GM12878 (cell line): ENCODE data around the gene SNW1. TPM values are rescaled to one million over a fixed set of nuclear protein-coding genes. Genes with fewer than 3 reads are reported as not detected.

Source experiments
- ATAC-seq: fragments of 200-7000 bp; cut with Tn5 transposase; 3 replicates; pipeline ENCODE4 v1.9.1; 2020; ENCODE audit warnings: mild to moderate bottlenecking, moderate library complexity
- BruUV-seq: library from RNA; stranded (reverse); fragments of 400-500 nt; replicated peaks from 2 replicates; lab custom pipeline; 2021; lab: Mats Ljungman, UMichigan
- CTCF ChIA-PET: fragments of 300-600 bp; sonication (Branson Sonifier 250); formaldehyde crosslinking; extraction: SDS; loops from one replicate; lab custom pipeline; 2021; ENCODE audit warnings: inconsistent platforms; lab: Yijun Ruan, JAX
- POLR2A ChIA-PET: fragments of 350-600 bp; formaldehyde crosslinking; extraction: SDS; loops from one replicate; lab custom pipeline; 2021; ENCODE audit warnings: inconsistent platforms; lab: Charles Lee
- RAD21 ChIA-PET: fragments of 300-600 bp; sonication (Branson Sonifier 250); formaldehyde crosslinking; loops from one replicate; lab custom pipeline; 2023; ENCODE audit warnings: antibody characterized with exemption; ENCODE audit not compliant: unreplicated experiment; lab: Charles Lee
- SMC1A ChIA-PET: fragments of 300-600 bp; sonication (Branson Sonifier 250); formaldehyde crosslinking; loops from one replicate; lab custom pipeline; 2023; ENCODE audit not compliant: unreplicated experiment, uncharacterized antibody; lab: Charles Lee
- DNase-seq: peaks from one replicate; pipeline ENCODE4 v3.0.0-alpha.2; 2011; ENCODE audit warnings: low read depth, low spot score
- FAIRE-seq: peaks from 3 replicates; lab custom pipeline; 2011; peaks lifted over from hg19 to GRCh38; lab: Jason Lieb, UNC
- H2AFZ ChIP-seq: 2 replicates; pipeline ENCODE4 v1.6.0; 2011; ENCODE audit warnings: low read depth, low read length, control low read depth; ENCODE audit not compliant: control insufficient read depth
- H3K27ac ChIP-seq: 2 replicates; pipeline ENCODE4 v1.5.1; 2011; ENCODE audit warnings: control low read depth; ENCODE audit not compliant: control insufficient read depth, insufficient read depth
- H3K27me3 ChIP-seq, 2 experiments: replicated peaks in 1 of 2; 2 replicates each; pipeline versions ENCODE4 v1.6.0 to v1.6.1; 2011; ENCODE audit warnings: low read length in 1 of 2; ENCODE audit not compliant: control insufficient read depth in 2 of 2, insufficient read depth in 2 of 2
- H3K36me3 ChIP-seq, 2 experiments: 2 replicates each; pipeline ENCODE4 v1.5.1; 2011; ENCODE audit warnings: low read length in 1 of 2; ENCODE audit not compliant: control insufficient read depth in 2 of 2, insufficient read depth in 2 of 2
- H3K4me1 ChIP-seq: 2 replicates; pipeline ENCODE4 v1.6.1; 2011; ENCODE audit warnings: mild to moderate bottlenecking, low read length, moderate library complexity, mixed read lengths; ENCODE audit not compliant: control insufficient read depth, insufficient read depth
- H3K4me2 ChIP-seq: 2 replicates; pipeline ENCODE4 v1.6.0; 2011; ENCODE audit warnings: control low read depth; ENCODE audit not compliant: control insufficient read depth, insufficient read depth
- H3K4me3 ChIP-seq: fragments of 200-600 bp; sonication (generic); 2 replicates; pipeline ENCODE4 v1.5.1; 2016
- H3K79me2 ChIP-seq: 2 replicates; pipeline ENCODE4 v1.6.0; 2011; ENCODE audit warnings: low read length; ENCODE audit not compliant: control insufficient read depth, insufficient read depth
- H3K9ac ChIP-seq: 2 replicates; pipeline ENCODE4 v1.8.0; 2011; ENCODE audit warnings: low read length, control low read depth, mixed read lengths; ENCODE audit not compliant: control insufficient read depth, insufficient read depth
- H3K9me3 ChIP-seq: replicated peaks from 3 replicates; pipeline ENCODE4 v1.5.1; 2011; ENCODE audit warnings: mild to moderate bottlenecking, low read length; ENCODE audit not compliant: control insufficient read depth, insufficient read depth
- H4K20me1 ChIP-seq: 2 replicates; pipeline ENCODE4 v1.6.0; 2011; ENCODE audit not compliant: control insufficient read depth, insufficient read depth
- ATF7 ChIP-seq: fragments of 450-650 bp; IDR thresholded peaks from 2 replicates; pipeline ENCODE4 v1.6.1; 2016; ENCODE audit warnings: low read depth, mild to moderate bottlenecking
- BCL3 ChIP-seq: IDR thresholded peaks from 2 replicates; pipeline ENCODE4 v1.6.1; 2011; ENCODE audit warnings: borderline replicate concordance, low read depth, mild to moderate bottlenecking, moderate library complexity, low read length; ENCODE audit not compliant: insufficient read depth, poor library complexity, severe bottlenecking
- CHD1 ChIP-seq: IDR thresholded peaks from 2 replicates; pipeline ENCODE4 v1.6.1; 2012; ENCODE audit warnings: low read depth, low read length, improper control_type of control experiment
- CHD4 ChIP-seq: fragments of 200-600 bp; sonication (generic); IDR thresholded peaks from 2 replicates; pipeline ENCODE4 v1.6.1; 2016; ENCODE audit warnings: mild to moderate bottlenecking
- EZH2 ChIP-seq: IDR thresholded peaks from 2 replicates; pipeline ENCODE4 v1.6.1; 2012; ENCODE audit warnings: low read depth, mild to moderate bottlenecking, control low read depth, inconsistent platforms, low read length, borderline replicate concordance; ENCODE audit not compliant: control insufficient read depth
- RELB ChIP-seq: fragments of 450-650 bp; IDR thresholded peaks from 2 replicates; pipeline ENCODE4 v1.6.1; 2017; ENCODE audit warnings: low read depth, mild to moderate bottlenecking, moderate library complexity
- ZNF274 ChIP-seq: IDR thresholded peaks from one replicate; pipeline ENCODE4 v1.8.0; 2011; ENCODE audit not compliant: insufficient read length, insufficient read depth
- ZNF687 ChIP-seq: fragments of 450-650 bp; IDR thresholded peaks from 2 replicates; pipeline ENCODE4 v1.6.1; 2017; ENCODE audit warnings: mild to moderate bottlenecking, moderate library complexity
- WGBS: methylation state at CpG from one replicate; pipeline ENCODE4 v1.1.6; 2016; ENCODE audit warnings: low lambda C conversion rate; ENCODE audit not compliant: insufficient replicate concordance, insufficient coverage; ENCODE audit errors: missing lambda C conversion rate; 5-methylcytosine and 5-hydroxymethylcytosine counted together
- in situ Hi-C: fragments of 300-500 bp; cut with MboI; formaldehyde crosslinking; loops from 9 replicates; pipeline ENCODE4 v1.14.3; 2018; ENCODE audit warnings: mixed read lengths
- intact Hi-C: fragments of 100-400 bp; cut with micrococcal nuclease; formaldehyde crosslinking; loops from one replicate; pipeline ENCODE4 v1.14.2; 2022; ENCODE audit not compliant: unreplicated experiment
- polyA plus RNA-seq, 11 experiments: library from polyadenylated mRNA; depleted of rRNA in 4 of 11; unstranded in 6 of 11; stranded (reverse) in 5 of 11; fragments of >200 nt; fragmentation: Nextera tagmentation in 4 of 11; fragmentation: Illumina TruSeq in 1 of 11; extraction: Ambion mirVana in 4 of 11; extraction: Trizol in 1 of 11; gene quantifications; 1 replicate in 1 of 11; 2 replicates in 10 of 11; pipeline versions ENCODE4 v1.2.1 to v1.2.3, GENCODE V29; 2011 to 2016; ENCODE audit warnings: inconsistent platforms in 2 of 11, missing spikeins in 2 of 11, low read depth in 1 of 11
- total RNA-seq, 4 experiments: library from RNA; depleted of rRNA in 3 of 4; stranded (reverse); fragments of >200 nt in 3 of 4; fragmentation: Illumina TruSeq in 1 of 4; extraction: Trizol in 1 of 4; gene quantifications; 2 replicates each; pipeline versions ENCODE4 v1.2.1 to v1.2.3, GENCODE V29; 2013 to 2021

The SNW1 gene
- total and polyA plus RNA-seq, 10 of the 15 experiments (the other 5 are each of a cell fraction or from before 2014, with no cell fraction given): 56.6 to 109 (median 75.7) TPM

GRCh38 chr14:77791225-77791600, 30.3 kb upstream of the SNW1 start:
- CTCF ChIA-PET: no interaction called here
- Histone ChIP-seq H3K4me3 (no peak overlapping the region), H3K9ac (no peak overlapping the region), H2AFZ (no peak overlapping the region), H4K20me1 (no peaks in the 10 kb centered on the region), H3K36me3 (no peaks in the 10 kb centered on the region), H3K4me1 (peaks cover 3% of the 10 kb centered on the region; the same call in 1 of the 2 replicates), H3K27ac (no peak overlapping the region), H3K79me2 (no peaks in the 10 kb centered on the region), H3K9me3 (no peaks in the 10 kb centered on the region), H3K4me2 (no peak overlapping the region), H3K27me3 (no peaks in the 10 kb centered on the region)
- 0% methylated on average over 1 of the region's 1 CpG for WGBS
- intact Hi-C loops: no loop called here
- in situ Hi-C loops: no loop called here
- DNase-seq (no peak), ATAC-seq (no peak), FAIRE-seq (no peak)
- RAD21 ChIA-PET: no interaction called here
- SMC1A ChIA-PET: interaction anchor here (0.6 kb wide), 1 partner anchor 9 kb away, joined by 3 read pairs; the partner anchor contains the start of gene ADCK1
- POLR2A ChIA-PET: no interaction called here
- TF ChIP-seq CHD4: no peak
- no peak for TF ChIP-seq ZNF274
- BruUV-seq: no TSS peak

- no peak for FAIRE-seq
- ChIA-PET SMC1A (interaction anchor here (0.7 kb wide), 1 partner anchor 29 kb away, joined by 4 read pairs; no protein-coding TSS in a partner anchor), RAD21 (interaction anchor here (0.5 kb wide), 1 partner anchor 202 kb away, joined by 3 read pairs; no protein-coding TSS in a partner anchor), POLR2A (no interaction called here), CTCF (interaction anchor here (0.6 to 1.1 kb wide), 2 partner anchors 39 to 50 kb away, joined by 3 read pairs; no protein-coding TSS in a partner anchor)
- DNase-seq: no peak
- no peak for ATAC-seq
- no peaks in the 10 kb centered on the region for H3K9me3 ChIP-seq
- H3K4me3 ChIP-seq: no peak overlapping the region
- no peak overlapping the region for H3K4me2 ChIP-seq
- H4K20me1 ChIP-seq: no peaks in the 10 kb centered on the region
- no TSS peak for BruUV-seq
- intact Hi-C loops: no loop called here
- H3K27me3 ChIP-seq: no peaks in the 10 kb centered on the region
- H3K79me2 ChIP-seq: no peaks in the 10 kb centered on the region
- H2AFZ ChIP-seq: no peak overlapping the region
- H3K27ac ChIP-seq: no peak overlapping the region
- H3K9ac ChIP-seq: no peak overlapping the region
- H3K36me3 ChIP-seq: no peaks in the 10 kb centered on the region
- peaks cover under 1% of the 10 kb centered on the region; the same call in 1 of the 2 replicates for H3K4me1 ChIP-seq
- in situ Hi-C loops: no loop called here
- WGBS: 41% methylated on average over 5 of the region's 6 CpGs
- TF ChIP-seq RELB: no peak
- TF ChIP-seq ATF7: no peak
- TF ChIP-seq ZNF687: no peak
- TF ChIP-seq EZH2: no peak
- no peak for TF ChIP-seq CHD1
- no peak for TF ChIP-seq BCL3
Measured at GRCh38 chr14:77790566-77791224, 29.7 kb upstream of the SNW1 start.
